SH-SY5Y (cell line): Measurements from ENCODE around the gene FN3KRP.

Source experiments
- GATA2 ChIP-seq: IDR thresholded peaks from 2 replicates; pipeline ENCODE4 v1.6.1; 2011; ENCODE audit warnings: mild to moderate bottlenecking, low read depth, low read length
- GATA3 ChIP-seq: IDR thresholded peaks from 2 replicates; pipeline ENCODE4 v1.6.1; 2011; ENCODE audit warnings: low read depth, mild to moderate bottlenecking, low read length, moderate library complexity

GRCh38 chr17:82702231-82702927 lies 14.1 kb upstream of the FN3KRP start:
- no peak for TF ChIP-seq GATA2
- no peak for TF ChIP-seq GATA3
